ENCODE measurements around the gene EMD. TPM values are rescaled to one million over a fixed set of nuclear protein-coding genes. Genes with fewer than 3 reads are reported as not detected.

Gene EMD
- 70.7 and 72.7 TPM in 2 replicates for polyA plus RNA-seq (2013)

DNA sequence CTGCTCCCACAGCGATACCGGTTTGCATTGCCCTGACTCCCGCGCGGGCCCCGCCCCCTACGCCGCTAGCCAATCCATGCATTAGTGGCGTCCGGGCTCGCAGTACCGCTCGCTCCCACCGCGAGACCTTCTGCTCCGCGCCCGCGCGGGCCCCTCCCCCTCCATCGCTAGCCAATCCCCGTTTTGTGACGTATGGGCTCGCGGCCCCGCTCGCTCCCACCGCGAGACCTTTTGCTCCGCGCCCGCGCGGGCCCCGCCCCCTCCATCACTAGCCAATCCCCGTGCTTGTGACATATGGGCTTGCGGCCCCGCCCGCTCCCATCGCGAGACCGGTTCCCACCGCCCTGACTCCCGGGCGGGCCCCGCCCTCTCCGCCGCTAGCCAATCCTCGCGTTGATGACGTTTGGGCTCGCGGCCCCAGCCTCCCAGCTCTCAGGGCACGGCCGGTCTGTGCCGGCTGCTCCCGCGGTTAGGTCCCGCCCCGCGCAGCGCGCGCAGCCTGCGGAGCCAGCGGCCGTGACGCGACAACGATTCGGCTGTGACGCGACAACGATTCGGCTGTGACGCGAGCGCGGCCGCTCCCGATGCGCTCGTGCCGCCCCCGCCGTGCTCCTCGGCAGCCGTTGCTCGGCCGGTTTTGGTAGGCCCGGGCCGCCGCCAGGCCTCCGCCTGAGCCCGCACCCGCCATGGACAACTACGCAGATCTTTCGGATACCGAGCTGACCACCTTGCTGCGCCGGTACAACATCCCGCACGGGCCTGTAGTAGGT, at the start of gene EMD:
Gene EMD, plus strand, starts transcription at position 497 of the 770 bp plus-strand sequence. Its CDS starts 190 bp downstream, at position 687.
- Histone ChIP-seq H2BK5ac (ENCODE audit: low read depth, low read length, poor library complexity) (peak within 1 kb of the TSS; percentile 87), H3K4me3 (ENCODE audit: low read depth, low read length) (peak within 1 kb of the TSS; percentile 93), H3K79me1 (ENCODE audit: low read length) (peaks cover 20% of the 10 kb centered on the region), H3K23ac (ENCODE audit: low read length) (no peak within 1 kb of the TSS), H3K18ac (ENCODE audit: low read length) (peak within 1 kb of the TSS; percentile 97), H3K4ac (ENCODE audit: low read depth, low read length) (peak within 1 kb of the TSS; percentile 81), H3K14ac (ENCODE audit: low read length) (peak within 1 kb of the TSS; percentile 93), H3K27me3 (ENCODE audit: insufficient read depth, low read length) (no peaks in the 10 kb centered on the region), H3K9ac (ENCODE audit: low read length) (peak within 1 kb of the TSS; percentile 97), H4K8ac (ENCODE audit: low read depth, low read length) (peak within 1 kb of the TSS; percentile 91), H2BK120ac (ENCODE audit: insufficient read depth, low read length, poor library complexity) (peak within 1 kb of the TSS; percentile 85), H3K79me2 (ENCODE audit: control insufficient read depth, insufficient read depth, low read length, poor library complexity) (peaks cover 23% of the 10 kb centered on the region), H3K27ac (ENCODE audit: low read depth, low read length) (peak within 1 kb of the TSS; percentile 94), H3K4me2 (ENCODE audit: low read length) (peak within 1 kb of the TSS; percentile 96), H4K91ac (ENCODE audit: low read depth, low read length) (peak within 1 kb of the TSS; percentile 90), H3K36me3 (ENCODE audit: control insufficient read depth in 1 of 2, insufficient read depth in 2 of 2, low read length in 2 of 2) (peaks cover 7 to 15% of the 10 kb centered on the region in 2 experiments), H2BK12ac (ENCODE audit: low read length) (no peak within 1 kb of the TSS), H2AFZ (ENCODE audit: insufficient read depth, low read length, poor library complexity) (peak within 1 kb of the TSS; percentile 89), H2AK5ac (ENCODE audit: low read length) (peak within 1 kb of the TSS; percentile 88), H3K4me1 (ENCODE audit: control insufficient read depth in 1 of 2, insufficient read depth in 2 of 2, low read length in 2 of 2) (peaks cover 14 to 18% of the 10 kb centered on the region in 2 experiments), H4K12ac (ENCODE audit: low read depth, low read length) (peak within 1 kb of the TSS; percentile 97), H3K9me3 (ENCODE audit: insufficient read depth, low read depth, low read length) (no peaks in the 10 kb centered on the region)
- no CpG with 5 or more reads among the region's 103 CpGs for WGBS (ENCODE audit: extremely low coverage, insufficient coverage, insufficient read length)
- peak; percentile 95 to 96 for DNase-seq

DNA sequence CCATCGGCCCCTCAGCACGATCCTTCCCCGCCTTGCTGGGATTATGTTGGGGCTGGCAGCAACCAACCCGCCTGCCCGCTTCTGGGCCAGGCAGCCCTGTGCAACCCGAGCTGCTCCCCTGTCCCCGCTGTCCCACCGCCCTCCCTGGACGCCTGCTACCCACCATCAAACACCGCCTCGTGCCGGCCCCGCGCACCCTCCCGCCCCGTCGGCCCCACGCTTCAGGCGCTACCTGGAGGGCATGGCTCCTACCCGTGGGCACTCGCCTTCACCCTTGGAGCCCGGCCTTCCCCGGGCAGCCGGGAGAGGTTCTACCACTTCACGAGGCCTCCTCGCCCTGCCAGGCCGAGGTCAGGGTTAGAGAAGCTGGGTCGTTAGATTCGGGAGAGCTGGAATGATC, 46.5 kb upstream of the EMD start:
- WGBS (ENCODE audit: extremely low coverage, insufficient coverage, insufficient read length) = no CpG with 5 or more reads among the region's 29 CpGs

DNA sequence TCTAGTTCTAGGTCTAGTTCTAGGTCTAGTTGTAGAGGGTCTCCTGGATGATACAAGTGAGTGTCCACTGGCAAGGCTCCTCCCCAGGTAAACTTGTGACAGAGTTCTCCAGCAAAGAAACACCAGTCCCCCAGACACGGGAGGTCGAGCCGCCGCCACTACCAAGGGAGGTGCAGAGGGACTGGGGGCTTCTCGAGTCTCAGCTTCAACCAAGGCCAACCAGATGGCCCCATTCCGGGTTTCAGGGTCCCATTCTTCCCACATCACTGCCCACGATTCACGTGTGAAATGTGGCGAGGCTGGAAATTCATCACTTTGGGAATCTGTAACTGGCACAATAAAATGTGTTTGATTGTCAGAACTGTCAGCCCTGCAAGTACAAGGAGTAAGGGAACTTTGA, 46.0 kb upstream of the EMD start:
- Histone ChIP-seq H3K18ac (ENCODE audit: low read length) (no peak overlapping the region), H2BK120ac (ENCODE audit: insufficient read depth, low read length, poor library complexity) (no peak overlapping the region), H3K4me3 (ENCODE audit: low read depth, low read length) (no peak overlapping the region), H3K4ac (ENCODE audit: low read depth, low read length) (no peak overlapping the region), H3K23ac (ENCODE audit: low read length) (no peak overlapping the region), H3K14ac (ENCODE audit: low read length) (no peak overlapping the region), H3K27me3 (ENCODE audit: insufficient read depth, low read length) (no peaks in the 10 kb centered on the region), H3K27ac (ENCODE audit: low read depth, low read length) (no peak overlapping the region), H2BK5ac (ENCODE audit: low read depth, low read length, poor library complexity) (no peak overlapping the region), H3K36me3 (ENCODE audit: control insufficient read depth in 1 of 2, insufficient read depth in 2 of 2, low read length in 2 of 2) (no peaks in the 10 kb centered on the region), H3K9ac (ENCODE audit: low read length) (no peak overlapping the region), H3K4me1 (ENCODE audit: control insufficient read depth in 1 of 2, insufficient read depth in 2 of 2, low read length in 2 of 2) (no peaks in the 10 kb centered on the region), H2BK12ac (ENCODE audit: low read length) (no peak overlapping the region), H4K8ac (ENCODE audit: low read depth, low read length) (no peak overlapping the region), H3K79me1 (ENCODE audit: low read length) (no peaks in the 10 kb centered on the region), H2AK5ac (ENCODE audit: low read length) (no peak overlapping the region), H4K12ac (ENCODE audit: low read depth, low read length) (no peak overlapping the region), H4K91ac (ENCODE audit: low read depth, low read length) (no peak overlapping the region), H2AFZ (ENCODE audit: insufficient read depth, low read length, poor library complexity) (no peak overlapping the region), H3K79me2 (ENCODE audit: control insufficient read depth, insufficient read depth, low read length, poor library complexity) (no peaks in the 10 kb centered on the region), H3K9me3 (ENCODE audit: insufficient read depth, low read depth, low read length) (no peaks in the 10 kb centered on the region), H3K4me2 (ENCODE audit: low read length) (no peak overlapping the region)
- DNase-seq = no peak
- WGBS (ENCODE audit: extremely low coverage, insufficient coverage, insufficient read length) = no CpG with 5 or more reads among the region's 9 CpGs

More for the DNA sequence above, 46.5 kb upstream of the EMD start:
- Histone ChIP-seq H3K9me3 (ENCODE audit: insufficient read depth, low read depth, low read length) (no peaks in the 10 kb centered on the region), H3K4me3 (ENCODE audit: low read depth, low read length) (no peak overlapping the region), H3K4ac (ENCODE audit: low read depth, low read length) (no peak overlapping the region), H3K14ac (ENCODE audit: low read length) (no peak overlapping the region), H3K27ac (ENCODE audit: low read depth, low read length) (no peak overlapping the region), H4K12ac (ENCODE audit: low read depth, low read length) (no peak overlapping the region), H2BK120ac (ENCODE audit: insufficient read depth, low read length, poor library complexity) (no peak overlapping the region), H3K36me3 (ENCODE audit: control insufficient read depth in 1 of 2, insufficient read depth in 2 of 2, low read length in 2 of 2) (no peaks in the 10 kb centered on the region), H3K4me1 (ENCODE audit: control insufficient read depth in 1 of 2, insufficient read depth in 2 of 2, low read length in 2 of 2) (no peaks in the 10 kb centered on the region), H3K79me1 (ENCODE audit: low read length) (no peaks in the 10 kb centered on the region), H3K27me3 (ENCODE audit: insufficient read depth, low read length) (no peaks in the 10 kb centered on the region), H4K91ac (ENCODE audit: low read depth, low read length) (no peak overlapping the region), H2AFZ (ENCODE audit: insufficient read depth, low read length, poor library complexity) (no peak overlapping the region), H3K79me2 (ENCODE audit: control insufficient read depth, insufficient read depth, low read length, poor library complexity) (no peaks in the 10 kb centered on the region), H3K9ac (ENCODE audit: low read length) (no peak overlapping the region), H4K8ac (ENCODE audit: low read depth, low read length) (no peak overlapping the region), H3K23ac (ENCODE audit: low read length) (no peak overlapping the region), H3K4me2 (ENCODE audit: low read length) (no peak overlapping the region), H2BK12ac (ENCODE audit: low read length) (no peak overlapping the region), H2BK5ac (ENCODE audit: low read depth, low read length, poor library complexity) (no peak overlapping the region), H3K18ac (ENCODE audit: low read length) (no peak overlapping the region), H2AK5ac (ENCODE audit: low read length) (no peak overlapping the region)
- no peak for DNase-seq

DNA sequence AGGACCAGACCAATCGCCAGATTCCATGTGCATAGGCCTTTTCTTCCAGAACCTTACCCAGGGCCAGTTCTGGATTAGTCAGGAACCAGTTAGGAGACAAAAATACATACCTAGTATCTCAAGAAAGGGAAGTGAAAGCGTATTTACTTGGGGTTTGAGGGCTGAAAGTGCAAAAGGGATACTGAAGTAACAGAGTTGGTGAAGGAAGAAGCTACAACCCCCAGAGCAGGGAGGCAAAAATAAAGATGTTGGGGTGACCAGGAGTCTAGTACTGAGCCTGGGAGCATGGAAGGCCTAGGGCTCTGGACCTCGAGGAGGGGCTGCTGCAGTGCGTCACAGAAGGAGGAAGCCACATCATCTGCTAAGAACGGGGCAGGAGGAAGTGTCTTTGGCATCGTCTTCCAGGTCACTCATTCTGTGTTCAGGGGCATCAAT, 45.2 kb upstream of the EMD start:
- no CpG with 5 or more reads among the region's 6 CpGs for WGBS (ENCODE audit: extremely low coverage, insufficient coverage, insufficient read length)
- no peaks in the 10 kb centered on the region for H3K4me1 ChIP-seq (ENCODE audit: control insufficient read depth in 1 of 2, insufficient read depth in 2 of 2, low read length in 2 of 2)
- no peak overlapping the region for H4K8ac ChIP-seq (ENCODE audit: low read depth, low read length)
- no peaks in the 10 kb centered on the region for H3K27me3 ChIP-seq (ENCODE audit: insufficient read depth, low read length)
- no peak overlapping the region for H2BK120ac ChIP-seq (ENCODE audit: insufficient read depth, low read length, poor library complexity)
- H3K79me1 ChIP-seq (ENCODE audit: low read length) = no peaks in the 10 kb centered on the region
- H4K12ac ChIP-seq (ENCODE audit: low read depth, low read length) = no peak overlapping the region
- H3K14ac ChIP-seq (ENCODE audit: low read length) = no peak overlapping the region
- H3K4me2 ChIP-seq (ENCODE audit: low read length) = no peak overlapping the region
- H2AK5ac ChIP-seq (ENCODE audit: low read length) = no peak overlapping the region
- no peak overlapping the region for H3K18ac ChIP-seq (ENCODE audit: low read length)
- H3K27ac ChIP-seq (ENCODE audit: low read depth, low read length) = no peak overlapping the region
- no peaks in the 10 kb centered on the region for H3K36me3 ChIP-seq (ENCODE audit: control insufficient read depth in 1 of 2, insufficient read depth in 2 of 2, low read length in 2 of 2)
- no peaks in the 10 kb centered on the region for H3K79me2 ChIP-seq (ENCODE audit: control insufficient read depth, insufficient read depth, low read length, poor library complexity)
- no peak for DNase-seq
- H3K9me3 ChIP-seq (ENCODE audit: insufficient read depth, low read depth, low read length) = no peaks in the 10 kb centered on the region
- no peak overlapping the region for H2AFZ ChIP-seq (ENCODE audit: insufficient read depth, low read length, poor library complexity)
- no peak overlapping the region for H3K4ac ChIP-seq (ENCODE audit: low read depth, low read length)
- no peak overlapping the region for H2BK5ac ChIP-seq (ENCODE audit: low read depth, low read length, poor library complexity)
- H3K4me3 ChIP-seq (ENCODE audit: low read depth, low read length) = no peak overlapping the region
- no peak overlapping the region for H3K9ac ChIP-seq (ENCODE audit: low read length)
- H3K23ac ChIP-seq (ENCODE audit: low read length) = no peak overlapping the region
- no peak overlapping the region for H2BK12ac ChIP-seq (ENCODE audit: low read length)
- no peak overlapping the region for H4K91ac ChIP-seq (ENCODE audit: low read depth, low read length)

Data from trophoblast cell (in vitro differentiated cells and primary cell).